Measurements from ENCODE around the gene UPK3B.
"Not testable (repeated sequence)": the region's sequence is repeated elsewhere in the genome, so short reads cannot be mapped to it uniquely, and the experiment has no call there.

GRCh38 chr7:76471556-76472221, 38.7 kb upstream of the UPK3B start:
- not testable (repeated sequence) for TF ChIP-seq CTCF, POLR2A (IDR thresholded peaks at IDR 0.05)

Data from vagina (tissue), 2 donors.